ENCODE results near the gene INPP4A.

Gene INPP4A

GRCh38 chr2:98540536-98540935 is 95.9 kb downstream of the INPP4A start:
- DNase-seq (ENCODE audit: low read depth in 2 of 2) = no peak

GRCh38 chr2:98541489-98541888 is 96.8 kb downstream of the INPP4A start:
- DNase-seq (ENCODE audit: low read depth in 2 of 2) = no peak

- no peak for DNase-seq (ENCODE audit: low read depth in 2 of 2)
Measured at GRCh38 chr2:98541906-98542305, 97.2 kb downstream of the INPP4A start.

- DNase-seq (ENCODE audit: low read depth in 2 of 2) = no peak
Measured at GRCh38 chr2:98543214-98543613, 98.6 kb downstream of the INPP4A start.

GRCh38 chr2:98543842-98544241 is 99.2 kb downstream of the INPP4A start:
- no peak for DNase-seq (ENCODE audit: low read depth in 2 of 2)

- DNase-seq (ENCODE audit: low read depth in 2 of 2) = no peak
Measured at GRCh38 chr2:98545591-98545990, 100.9 kb downstream of the INPP4A start.

- no peak for DNase-seq (ENCODE audit: low read depth in 2 of 2)
Measured at GRCh38 chr2:98546186-98546585, 101.5 kb downstream of the INPP4A start.

GRCh38 chr2:98547092-98547790 is 102.6 kb downstream of the INPP4A start:
- no peak for DNase-seq (ENCODE audit: low read depth in 2 of 2)

GRCh38 chr2:98548920-98549818 is 104.5 kb downstream of the INPP4A start:
- DNase-seq (ENCODE audit: low read depth in 2 of 2) = no peak

GRCh38 chr2:98550165-98550564 is 105.5 kb downstream of the INPP4A start:
- no peak for DNase-seq (ENCODE audit: low read depth in 2 of 2)

GRCh38 chr2:98551316-98551715 is 106.7 kb downstream of the INPP4A start:
- DNase-seq (ENCODE audit: low read depth in 2 of 2) = no peak

- DNase-seq (ENCODE audit: low read depth in 2 of 2) = no peak
Measured at GRCh38 chr2:98552499-98553179, 108.0 kb downstream of the INPP4A start.

GRCh38 chr2:98554116-98554861 is 109.6 kb downstream of the INPP4A start:
- no peak for DNase-seq (ENCODE audit: low read depth in 2 of 2)

GRCh38 chr2:98555696-98556095 is 111.0 kb downstream of the INPP4A start:
- DNase-seq (ENCODE audit: low read depth in 2 of 2) = no peak

GRCh38 chr2:98556344-98557033 is 111.8 kb downstream of the INPP4A start:
- DNase-seq (ENCODE audit: low read depth in 2 of 2) = no peak

- no peak for DNase-seq (ENCODE audit: low read depth in 2 of 2)
Measured at GRCh38 chr2:98558852-98559530, 114.3 kb downstream of the INPP4A start.

GRCh38 chr2:98559581-98559980 is 114.9 kb downstream of the INPP4A start:
- DNase-seq (ENCODE audit: low read depth in 2 of 2) = no peak

GRCh38 chr2:98560256-98560771 is 115.7 kb downstream of the INPP4A start:
- DNase-seq (ENCODE audit: low read depth in 2 of 2) = no peak

GRCh38 chr2:98561018-98561417 is 116.4 kb downstream of the INPP4A start:
- DNase-seq (ENCODE audit: low read depth in 2 of 2) = no peak

Measured in stimulated activated CD8-positive, alpha-beta memory T cell treated with anti-CD3 and anti-CD28 coated beads, Interleukin-2, amount 100 ng/mL, for 1 hour (primary cell).